Measurements from ENCODE around the gene GPR143.

DNA sequence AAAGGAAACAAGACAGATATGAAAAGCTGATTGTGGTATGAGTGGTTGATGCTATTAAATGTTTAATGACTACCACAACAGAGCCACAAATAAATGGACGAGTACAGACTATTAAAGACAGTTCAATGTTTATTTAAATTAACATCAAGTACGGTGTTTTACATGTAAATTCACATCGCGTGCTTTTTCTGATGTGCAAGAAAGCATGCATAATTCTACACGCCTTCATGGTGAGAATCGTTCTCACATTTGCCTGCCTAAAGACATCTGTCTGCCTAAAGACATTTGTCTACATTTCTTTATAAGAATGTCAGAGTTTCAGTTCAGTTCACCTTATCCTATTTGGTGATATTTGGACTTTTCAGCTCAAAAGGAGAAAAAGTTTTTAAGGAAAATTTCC, 7.3 kb upstream of the GPR143 start:
- TF ChIP-seq KLF16 (tag by site-specific recombination; IDR thresholded peaks at IDR 0.05) (no peak), ZNF404 (tag by site-specific recombination; IDR thresholded peaks at IDR 0.05) (no peak), TRIM28 (IDR thresholded peaks at IDR 0.05; ENCODE audit: borderline replicate concordance, low read length) (no peak)
- TF ChIP-seq, protein P1, sequence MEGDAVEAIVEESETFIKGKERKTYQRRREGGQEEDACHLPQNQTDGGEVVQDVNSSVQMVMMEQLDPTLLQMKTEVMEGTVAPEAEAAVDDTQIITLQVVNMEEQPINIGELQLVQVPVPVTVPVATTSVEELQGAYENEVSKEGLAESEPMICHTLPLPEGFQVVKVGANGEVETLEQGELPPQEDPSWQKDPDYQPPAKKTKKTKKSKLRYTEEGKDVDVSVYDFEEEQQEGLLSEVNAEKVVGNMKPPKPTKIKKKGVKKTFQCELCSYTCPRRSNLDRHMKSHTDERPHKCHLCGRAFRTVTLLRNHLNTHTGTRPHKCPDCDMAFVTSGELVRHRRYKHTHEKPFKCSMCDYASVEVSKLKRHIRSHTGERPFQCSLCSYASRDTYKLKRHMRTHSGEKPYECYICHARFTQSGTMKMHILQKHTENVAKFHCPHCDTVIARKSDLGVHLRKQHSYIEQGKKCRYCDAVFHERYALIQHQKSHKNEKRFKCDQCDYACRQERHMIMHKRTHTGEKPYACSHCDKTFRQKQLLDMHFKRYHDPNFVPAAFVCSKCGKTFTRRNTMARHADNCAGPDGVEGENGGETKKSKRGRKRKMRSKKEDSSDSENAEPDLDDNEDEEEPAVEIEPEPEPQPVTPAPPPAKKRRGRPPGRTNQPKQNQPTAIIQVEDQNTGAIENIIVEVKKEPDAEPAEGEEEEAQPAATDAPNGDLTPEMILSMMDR (tag by site-specific recombination; IDR thresholded peaks at IDR 0.05), result no peak

Measured in HEK293 (cell line).